IMR-90 (cell line): ENCODE measurements around the gene ERGIC2. TPM values are rescaled to one million over a fixed set of nuclear protein-coding genes. Genes with fewer than 3 reads are reported as not detected.

Source experiments
- ATAC-seq: fragments of 200-7000 bp; cut with Tn5 transposase; 2 replicates; pipeline ENCODE4 v1.9.1; 2020; ENCODE audit warnings: low read depth, mild to moderate bottlenecking, moderate library complexity
- BruUV-seq: library from RNA; stranded (reverse); fragments of 400-500 nt; replicated peaks from 2 replicates; lab custom pipeline; 2021; lab: Mats Ljungman, UMichigan
- CTCF ChIA-PET: fragments of 300-600 bp; formaldehyde crosslinking; extraction: SDS; loops from one replicate; lab custom pipeline; 2021; ENCODE audit warnings: antibody characterized with exemption; lab: Yijun Ruan, JAX
- POLR2A ChIA-PET: fragments of 300-600 bp; sonication (Branson Sonifier 250); formaldehyde crosslinking; loops from one replicate; lab custom pipeline; 2022; ENCODE audit warnings: antibody characterized with exemption; ENCODE audit not compliant: unreplicated experiment; lab: Charles Lee
- DNase-seq: peaks from one replicate; pipeline ENCODE4 v3.0.0; 2013
- H2AFZ ChIP-seq: replicated peaks from 2 replicates; pipeline ENCODE3; 2013; ENCODE audit warnings: low read length, mild to moderate bottlenecking; ENCODE audit not compliant: poor library complexity
- H2AK5ac ChIP-seq: 2 replicates; pipeline ENCODE4 v1.6.1; 2013; ENCODE audit warnings: low read depth, low read length, inconsistent platforms
- H2AK9ac ChIP-seq: replicated peaks from 2 replicates; pipeline ENCODE3; 2013; ENCODE audit warnings: mild to moderate bottlenecking, low read depth, low read length, moderate library complexity; ENCODE audit not compliant: poor library complexity
- H2BK120ac ChIP-seq: 2 replicates; pipeline ENCODE4 v1.6.1; 2013; ENCODE audit warnings: low read depth, low read length, inconsistent platforms
- H2BK15ac ChIP-seq: 3 replicates; pipeline ENCODE4 v1.6.1; 2013; ENCODE audit warnings: low read depth, low read length, inconsistent platforms
- H2BK20ac ChIP-seq: 2 replicates; pipeline ENCODE4 v1.6.1; 2013; ENCODE audit warnings: low read depth, mild to moderate bottlenecking, inconsistent platforms, low read length, moderate library complexity
- H2BK5ac ChIP-seq: 2 replicates; pipeline ENCODE4 v1.6.1; 2013; ENCODE audit warnings: mild to moderate bottlenecking, low read depth, low read length, inconsistent platforms; ENCODE audit not compliant: poor library complexity, severe bottlenecking
- H3K14ac ChIP-seq: replicated peaks from 2 replicates; pipeline ENCODE4 v1.6.1; 2013; ENCODE audit warnings: low read depth, low read length, inconsistent platforms
- H3K18ac ChIP-seq: 2 replicates; pipeline ENCODE4 v1.6.1; 2013; ENCODE audit warnings: low read depth, low read length, control low read depth
- H3K23ac ChIP-seq: 2 replicates; pipeline ENCODE4 v1.6.1; 2013; ENCODE audit warnings: low read depth, low read length, inconsistent platforms
- H3K27ac ChIP-seq: 2 replicates; pipeline ENCODE4 v1.5.1; 2013; ENCODE audit warnings: mild to moderate bottlenecking, control low read depth, low read length; ENCODE audit not compliant: insufficient read depth
- H3K27me3 ChIP-seq: 2 replicates; pipeline ENCODE4 v1.6.1; 2013; ENCODE audit warnings: low read length; ENCODE audit not compliant: control insufficient read depth, insufficient read depth
- H3K36me3 ChIP-seq: 2 replicates; pipeline ENCODE4 v1.6.1; 2013; ENCODE audit warnings: low read length, mixed read lengths; ENCODE audit not compliant: control insufficient read depth, insufficient read depth
- H3K4ac ChIP-seq: 2 replicates; pipeline ENCODE4 v1.6.1; 2013; ENCODE audit warnings: low read depth, low read length, inconsistent platforms
- H3K4me1 ChIP-seq: 2 replicates; pipeline ENCODE4 v1.6.1; 2013; ENCODE audit warnings: low read length, mixed read lengths; ENCODE audit not compliant: control insufficient read depth, insufficient read depth
- H3K4me2 ChIP-seq: 2 replicates; pipeline ENCODE4 v1.6.1; 2013; ENCODE audit warnings: low read depth, mild to moderate bottlenecking, control low read depth, low read length, moderate library complexity
- H3K4me3 ChIP-seq: 2 replicates; pipeline ENCODE4 v1.5.1; 2013; ENCODE audit warnings: low read depth, mild to moderate bottlenecking, control low read depth, low read length, moderate library complexity; ENCODE audit not compliant: insufficient read depth
- H3K56ac ChIP-seq: 2 replicates; pipeline ENCODE4 v1.6.1; 2013; ENCODE audit warnings: low read length, inconsistent platforms; ENCODE audit not compliant: insufficient read depth; ENCODE audit errors: extremely low read depth
- H3K79me1 ChIP-seq, 2 experiments: 2 replicates each; pipeline ENCODE4 v1.6.1; 2013; ENCODE audit warnings: low read length in 2 of 2, inconsistent platforms in 1 of 2, low read depth in 1 of 2
- H3K9ac ChIP-seq: 2 replicates; pipeline ENCODE4 v1.6.1; 2013; ENCODE audit warnings: low read depth, low read length, control low read depth
- H3K9me1 ChIP-seq: 2 replicates; pipeline ENCODE4 v1.6.1; 2013; ENCODE audit warnings: low read length, inconsistent platforms; ENCODE audit not compliant: insufficient read depth
- H3K9me3 ChIP-seq: 2 replicates; pipeline ENCODE4 v1.6.1; 2013; ENCODE audit warnings: low read length; ENCODE audit not compliant: control insufficient read depth, insufficient read depth
- H4K20me1 ChIP-seq: 2 replicates; pipeline ENCODE4 v1.6.1; 2013; ENCODE audit warnings: low read length, inconsistent platforms; ENCODE audit not compliant: insufficient read depth
- H4K5ac ChIP-seq: 2 replicates; pipeline ENCODE4 v1.6.1; 2013; ENCODE audit warnings: mild to moderate bottlenecking, low read depth, low read length, control low read depth
- H4K8ac ChIP-seq, 2 experiments: 2 replicates each; pipeline ENCODE4 v1.6.1; 2013; ENCODE audit warnings: low read depth in 2 of 2, low read length in 2 of 2, control low read depth in 1 of 2, inconsistent platforms in 1 of 2
- H4K91ac ChIP-seq: 2 replicates; pipeline ENCODE4 v1.6.1; 2013; ENCODE audit warnings: low read depth, low read length, inconsistent platforms; ENCODE audit not compliant: insufficient read depth
- BHLHE40 ChIP-seq: fragments of 150-350 bp; IDR thresholded peaks from 2 replicates; pipeline ENCODE4 v1.6.1; 2016; ENCODE audit warnings: mild to moderate bottlenecking, low read depth, low read length
- CEBPB ChIP-seq: IDR thresholded peaks from 2 replicates; pipeline ENCODE4 v1.6.1; 2012; ENCODE audit warnings: low read depth, low read length, improper control_type of control experiment
- CHD1 ChIP-seq: IDR thresholded peaks from 2 replicates; pipeline ENCODE4 v1.6.1; 2012; ENCODE audit warnings: low read depth, low read length, improper control_type of control experiment
- ELK1 ChIP-seq: fragments of 150-350 bp; IDR thresholded peaks from 2 replicates; pipeline ENCODE4 v1.6.1; 2016; ENCODE audit warnings: low read depth, mild to moderate bottlenecking, low read length, moderate library complexity, borderline replicate concordance
- FOS ChIP-seq: fragments of 150-350 bp; IDR thresholded peaks from 2 replicates; pipeline ENCODE4 v1.6.1; 2016; ENCODE audit warnings: low read depth, low read length
- MAZ ChIP-seq: IDR thresholded peaks from 2 replicates; pipeline ENCODE4 v1.6.1; 2012; ENCODE audit warnings: low read depth, mild to moderate bottlenecking, low read length, improper control_type of control experiment, moderate library complexity, borderline replicate concordance
- MXI1 ChIP-seq: IDR thresholded peaks from 2 replicates; pipeline ENCODE4 v1.6.1; 2012; ENCODE audit warnings: low read depth, mild to moderate bottlenecking, low read length, moderate library complexity, borderline replicate concordance
- NFE2L2 ChIP-seq: fragments of 150-350 bp; IDR thresholded peaks from 2 replicates; pipeline ENCODE4 v1.6.1; 2016; ENCODE audit warnings: low read depth, mild to moderate bottlenecking, low read length
- RAD21 ChIP-seq: IDR thresholded peaks from 2 replicates; pipeline ENCODE4 v1.6.1; 2012; ENCODE audit warnings: low read length, improper control_type of control experiment
- RCOR1 ChIP-seq: IDR thresholded peaks from 2 replicates; pipeline ENCODE4 v1.6.1; 2012; ENCODE audit warnings: mild to moderate bottlenecking, low read length, improper control_type of control experiment; ENCODE audit not compliant: insufficient replicate concordance
- RFX5 ChIP-seq: IDR thresholded peaks from 2 replicates; pipeline ENCODE4 v1.8.0; 2012; ENCODE audit warnings: low read depth, mild to moderate bottlenecking, low read length, moderate library complexity
- SMC3 ChIP-seq: fragments of 150-350 bp; IDR thresholded peaks from 2 replicates; pipeline ENCODE4 v1.6.1; 2016; ENCODE audit warnings: low read depth, mild to moderate bottlenecking, antibody characterized with exemption, low read length, moderate library complexity
- WGBS, 2 experiments: methylation state at CpG; one replicate each; pipeline versions ENCODE4 v1.1.5 to v1.1.7; 2013; ENCODE audit warnings: missing lambda C conversion rate in 2 of 2; ENCODE audit not compliant: insufficient read length in 1 of 2; ENCODE audit errors: extremely low coverage in 2 of 2; 5-methylcytosine and 5-hydroxymethylcytosine counted together
- dilution Hi-C: fragments of 300-500 bp; cut with HindIII; formaldehyde crosslinking; loops from one replicate; pipeline ENCODE4 v1.14.3; 2018; ENCODE audit warnings: low sequenced_read_pairs; ENCODE audit not compliant: unreplicated experiment
- in situ Hi-C: fragments of 300-500 bp; cut with MboI; formaldehyde crosslinking; loops from 3 replicates; pipeline ENCODE4 v1.14.3; 2019; ENCODE audit warnings: low sequenced_read_pairs, inconsistent platforms, mixed read lengths
- intact Hi-C: fragments of 100-400 bp; cut with micrococcal nuclease; formaldehyde crosslinking; loops from 2 replicates; pipeline ENCODE4 v1.10.0; 2022
- polyA plus RNA-seq, 3 experiments: library from polyadenylated mRNA; depleted of rRNA; stranded (reverse); fragments of >200 nt; gene quantifications; 2 replicates each; pipeline ENCODE4 v1.2.3, GENCODE V29; 2012; ENCODE audit warnings: low replicate concordance in 1 of 3
- total RNA-seq: library from RNA; depleted of rRNA; stranded (reverse); fragments of >200 nt; gene quantifications from 2 replicates; pipeline ENCODE4 v1.2.3, GENCODE V29; 2012
- TF ChIP-seq, protein P1 (sequence below): conservative IDR thresholded peaks from 2 replicates; pipeline ENCODE4 v1.5.1; 2012; ENCODE audit warnings: mild to moderate bottlenecking, low read depth, low read length, improper control_type of control experiment

Gene ERGIC2
- total and polyA plus RNA-seq, 2 of the 4 experiments (the other 2 are of a cell fraction), result 41.0 to 45.3 TPM

DNA sequence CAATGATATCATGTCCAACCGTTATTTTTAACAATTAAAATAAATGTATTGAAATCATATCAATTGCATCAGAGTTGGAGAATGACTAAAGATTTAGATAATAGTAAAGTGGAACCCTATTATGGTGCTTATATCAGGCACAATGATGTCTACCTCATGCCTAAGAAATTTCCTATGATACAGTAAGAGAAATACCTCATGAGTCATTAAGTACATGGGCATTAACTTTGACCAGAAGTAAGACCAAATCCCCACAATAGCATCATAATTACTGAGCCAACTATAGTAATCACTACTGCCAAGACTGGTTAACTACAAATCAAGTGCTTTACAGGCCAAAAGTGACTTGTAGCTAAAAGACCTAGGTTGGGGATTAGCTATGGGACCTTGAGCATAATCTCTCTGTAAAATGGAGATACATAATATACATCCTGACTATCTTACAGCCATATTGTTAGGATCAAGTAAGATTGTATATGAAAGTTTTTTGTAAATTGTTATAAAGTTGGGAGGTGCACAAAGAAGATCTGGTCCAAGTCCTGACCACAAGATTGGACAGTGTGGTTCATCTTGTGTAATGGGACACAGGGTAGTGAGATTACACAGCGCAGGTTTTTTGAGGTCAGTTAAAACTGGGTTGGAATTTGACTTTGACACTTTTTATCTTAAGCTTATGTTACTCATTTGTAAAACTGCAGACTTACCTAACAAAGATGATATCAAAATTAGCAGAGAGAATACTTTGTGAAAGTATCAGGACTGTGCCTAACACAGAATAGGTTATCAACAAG, 60.5 kb downstream of the ERGIC2 start:
- Histone ChIP-seq H3K36me3 (peaks cover 2% of the 10 kb centered on the region), H4K8ac (peak overlapping the region in 1 of 2 experiments; percentile 76; a peak in 2 of 4 replicates), H3K23ac (no peak overlapping the region), H3K56ac (no peak overlapping the region), H3K27me3 (no peaks in the 10 kb centered on the region), H3K14ac (no peak overlapping the region; the same call in 1 of the 2 replicates), H2BK20ac (peak overlapping the region; percentile 54; the same call in 1 of the 2 replicates), H3K4me3 (no peak overlapping the region), H3K4ac (peak overlapping the region; percentile 34; the same call in 1 of the 2 replicates), H3K9me1 (no peaks in the 10 kb centered on the region; the same call in 1 of the 2 replicates), H2BK120ac (peak overlapping the region; percentile 75), H2BK5ac (peak overlapping the region; percentile 73), H3K27ac (no peak overlapping the region), H3K18ac (peak overlapping the region; percentile 78; the same call in 1 of the 2 replicates), H3K4me1 (peaks cover 5% of the 10 kb centered on the region; the same call in 1 of the 2 replicates), H3K79me1 (no peaks in the 10 kb centered on the region), H2BK15ac (peak overlapping the region; percentile 31; the same call in 2 of the 3 replicates), H3K9me3 (no peaks in the 10 kb centered on the region; the same call in 1 of the 2 replicates), H4K20me1 (no peaks in the 10 kb centered on the region), H4K91ac (no peak overlapping the region), H3K4me2 (peak overlapping the region; percentile 42; the same call in 1 of the 2 replicates), H2AK9ac (no peak overlapping the region), H3K9ac (no peak overlapping the region), H4K5ac (peak overlapping the region; percentile 82; the same call in 1 of the 2 replicates), H2AFZ (no peak overlapping the region), H2AK5ac (no peak overlapping the region)
- dilution Hi-C loops (no loop called here), in situ Hi-C loops (no loop called here), intact Hi-C loops (no loop called here)
- no TSS peak for BruUV-seq
- POLR2A ChIA-PET, result no interaction called here
- ATAC-seq, result peak; percentile 91
- DNase-seq, result peak; percentile 93
- CTCF ChIA-PET, result interaction anchor here (0.6 kb wide), 1 partner anchor 9 kb away, joined by 5 read pairs; no protein-coding TSS in a partner anchor
- no CpG with 5 or more reads among the region's 2 CpGs for WGBS, 2 experiments
- TF ChIP-seq NFE2L2 (no peak), MAZ (no peak), RAD21 (no peak), SMC3 (no peak), RCOR1 (no peak), RFX5 (no peak), CHD1 (no peak), FOS (peak; percentile 57), ELK1 (no peak), BHLHE40 (no peak), MXI1 (no peak), CEBPB (peak; percentile 89)
- TF ChIP-seq, protein P1, sequence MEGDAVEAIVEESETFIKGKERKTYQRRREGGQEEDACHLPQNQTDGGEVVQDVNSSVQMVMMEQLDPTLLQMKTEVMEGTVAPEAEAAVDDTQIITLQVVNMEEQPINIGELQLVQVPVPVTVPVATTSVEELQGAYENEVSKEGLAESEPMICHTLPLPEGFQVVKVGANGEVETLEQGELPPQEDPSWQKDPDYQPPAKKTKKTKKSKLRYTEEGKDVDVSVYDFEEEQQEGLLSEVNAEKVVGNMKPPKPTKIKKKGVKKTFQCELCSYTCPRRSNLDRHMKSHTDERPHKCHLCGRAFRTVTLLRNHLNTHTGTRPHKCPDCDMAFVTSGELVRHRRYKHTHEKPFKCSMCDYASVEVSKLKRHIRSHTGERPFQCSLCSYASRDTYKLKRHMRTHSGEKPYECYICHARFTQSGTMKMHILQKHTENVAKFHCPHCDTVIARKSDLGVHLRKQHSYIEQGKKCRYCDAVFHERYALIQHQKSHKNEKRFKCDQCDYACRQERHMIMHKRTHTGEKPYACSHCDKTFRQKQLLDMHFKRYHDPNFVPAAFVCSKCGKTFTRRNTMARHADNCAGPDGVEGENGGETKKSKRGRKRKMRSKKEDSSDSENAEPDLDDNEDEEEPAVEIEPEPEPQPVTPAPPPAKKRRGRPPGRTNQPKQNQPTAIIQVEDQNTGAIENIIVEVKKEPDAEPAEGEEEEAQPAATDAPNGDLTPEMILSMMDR, result no peak
